Measurements from ENCODE around the gene KCNJ18.
"Not testable (repeated sequence)": the region's sequence is repeated elsewhere in the genome, so short reads cannot be mapped to it uniquely, and the experiment has no call there.

DNA sequence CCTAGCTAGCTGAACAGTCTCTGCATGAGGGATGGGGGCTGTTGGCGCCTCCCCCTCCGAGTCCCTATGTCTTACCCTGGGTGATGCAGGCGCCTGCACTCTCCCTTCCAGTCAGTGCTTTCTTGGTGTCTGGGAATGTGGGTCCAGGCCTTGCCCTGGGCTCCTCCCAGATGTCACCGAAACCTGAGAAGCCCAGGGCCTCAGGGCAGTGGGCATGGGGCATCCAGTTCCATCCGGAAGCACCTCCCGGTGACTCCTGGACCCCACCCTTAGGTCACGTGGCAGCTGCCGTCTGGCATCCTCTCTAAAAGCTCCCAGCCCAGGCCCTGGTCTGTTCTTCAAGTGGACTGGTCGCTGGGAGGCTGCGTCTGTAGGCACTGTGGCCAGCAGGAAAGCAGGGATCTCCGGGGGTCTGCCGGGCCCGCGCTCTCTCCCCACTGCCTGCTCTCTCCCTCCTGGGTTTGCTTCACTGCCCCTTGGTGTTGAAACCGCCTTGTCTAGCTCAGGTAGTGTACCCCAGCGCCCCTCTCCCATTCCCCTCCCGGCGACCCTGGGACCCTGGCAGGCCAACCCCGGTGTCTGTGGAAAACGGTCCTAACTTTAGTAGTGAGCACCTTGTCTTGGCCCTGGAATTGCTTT, 6.2 kb downstream of the KCNJ18 start:
- TF ChIP-seq, protein P1, sequence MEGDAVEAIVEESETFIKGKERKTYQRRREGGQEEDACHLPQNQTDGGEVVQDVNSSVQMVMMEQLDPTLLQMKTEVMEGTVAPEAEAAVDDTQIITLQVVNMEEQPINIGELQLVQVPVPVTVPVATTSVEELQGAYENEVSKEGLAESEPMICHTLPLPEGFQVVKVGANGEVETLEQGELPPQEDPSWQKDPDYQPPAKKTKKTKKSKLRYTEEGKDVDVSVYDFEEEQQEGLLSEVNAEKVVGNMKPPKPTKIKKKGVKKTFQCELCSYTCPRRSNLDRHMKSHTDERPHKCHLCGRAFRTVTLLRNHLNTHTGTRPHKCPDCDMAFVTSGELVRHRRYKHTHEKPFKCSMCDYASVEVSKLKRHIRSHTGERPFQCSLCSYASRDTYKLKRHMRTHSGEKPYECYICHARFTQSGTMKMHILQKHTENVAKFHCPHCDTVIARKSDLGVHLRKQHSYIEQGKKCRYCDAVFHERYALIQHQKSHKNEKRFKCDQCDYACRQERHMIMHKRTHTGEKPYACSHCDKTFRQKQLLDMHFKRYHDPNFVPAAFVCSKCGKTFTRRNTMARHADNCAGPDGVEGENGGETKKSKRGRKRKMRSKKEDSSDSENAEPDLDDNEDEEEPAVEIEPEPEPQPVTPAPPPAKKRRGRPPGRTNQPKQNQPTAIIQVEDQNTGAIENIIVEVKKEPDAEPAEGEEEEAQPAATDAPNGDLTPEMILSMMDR (IDR thresholded peaks at IDR 0.05): not testable (repeated sequence)
- not testable (repeated sequence) for TF ChIP-seq POLR2A (IDR thresholded peaks at IDR 0.05)
